IPS-NIHi7 (cell line): ENCODE results near the gene AHRR.

ENCODE experiments used
- DNase-seq: peaks from one replicate; pipeline ENCODE4 v3.0.0; 2012; ENCODE audit warnings: mixed read lengths; ENCODE audit errors: extremely low spot score

The AHRR gene

GRCh38 chr5:428754-429452 lies 107.4 kb downstream of the AHRR start:
- DNase-seq: no peak

- no peak for DNase-seq
Observed at GRCh38 chr5:429453-430188, 108.1 kb downstream of the AHRR start.

- DNase-seq: no peak
Observed at GRCh38 chr5:430214-430925, 108.9 kb downstream of the AHRR start.

- peak; percentile 90 for DNase-seq
Observed at GRCh38 chr5:431001-431710, 109.6 kb downstream of the AHRR start.

- no peak for DNase-seq
Observed at GRCh38 chr5:431711-432050, 110.2 kb downstream of the AHRR start.

GRCh38 chr5:432201-432927 lies 110.8 kb downstream of the AHRR start:
- DNase-seq: no peak

GRCh38 chr5:432928-433791 lies 111.6 kb downstream of the AHRR start:
- no peak for DNase-seq

GRCh38 chr5:433836-434235 lies 112.3 kb downstream of the AHRR start:
- no peak for DNase-seq

GRCh38 chr5:434443-435146 lies 113.1 kb downstream of the AHRR start:
- DNase-seq: no peak

GRCh38 chr5:435156-435790 lies 113.8 kb downstream of the AHRR start:
- DNase-seq: no peak

- peak; percentile 49 for DNase-seq
Observed at GRCh38 chr5:435961-436640, 114.6 kb downstream of the AHRR start.

- no peak for DNase-seq
Observed at GRCh38 chr5:436641-436975, 115.1 kb downstream of the AHRR start.

GRCh38 chr5:437281-437771 lies 115.8 kb downstream of the AHRR start:
- DNase-seq: no peak

GRCh38 chr5:438481-438981 lies 117.0 kb downstream of the AHRR start:
- no peak for DNase-seq

GRCh38 chr5:439181-439580 lies 117.7 kb downstream of the AHRR start:
- no peak for DNase-seq

- DNase-seq: no peak
Observed at GRCh38 chr5:439636-440035, 118.1 kb downstream of the AHRR start.

- no peak for DNase-seq
Observed at GRCh38 chr5:440401-441201, 119.1 kb downstream of the AHRR start.

GRCh38 chr5:441996-442334 lies 120.5 kb downstream of the AHRR start:
- DNase-seq: no peak
